ENCODE data around the gene KLHL6.
"Not testable (repeated sequence)": the region's sequence is repeated elsewhere in the genome, so short reads cannot be mapped to it uniquely, and the experiment has no call there.

DNA sequence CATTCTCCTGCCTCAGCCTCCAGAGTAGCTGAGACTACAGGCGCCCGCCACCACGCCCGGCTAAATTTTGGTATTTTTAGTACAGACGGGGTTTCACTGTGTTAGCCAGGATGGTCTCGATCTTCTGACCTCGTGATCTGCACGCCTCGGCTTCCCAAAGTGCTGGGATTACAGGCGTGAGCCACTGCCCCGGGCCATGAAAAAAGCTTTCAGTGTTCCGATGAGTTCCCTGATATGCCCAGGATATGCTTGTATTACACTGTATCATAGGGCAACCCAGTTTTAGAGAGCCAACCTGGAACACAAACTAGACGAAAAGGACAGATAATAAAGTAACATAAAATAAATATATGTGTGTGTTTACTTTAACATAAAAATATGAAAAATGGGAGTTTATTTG lies 89.8 kb downstream of the KLHL6 start:
- TF ChIP-seq, protein P1, sequence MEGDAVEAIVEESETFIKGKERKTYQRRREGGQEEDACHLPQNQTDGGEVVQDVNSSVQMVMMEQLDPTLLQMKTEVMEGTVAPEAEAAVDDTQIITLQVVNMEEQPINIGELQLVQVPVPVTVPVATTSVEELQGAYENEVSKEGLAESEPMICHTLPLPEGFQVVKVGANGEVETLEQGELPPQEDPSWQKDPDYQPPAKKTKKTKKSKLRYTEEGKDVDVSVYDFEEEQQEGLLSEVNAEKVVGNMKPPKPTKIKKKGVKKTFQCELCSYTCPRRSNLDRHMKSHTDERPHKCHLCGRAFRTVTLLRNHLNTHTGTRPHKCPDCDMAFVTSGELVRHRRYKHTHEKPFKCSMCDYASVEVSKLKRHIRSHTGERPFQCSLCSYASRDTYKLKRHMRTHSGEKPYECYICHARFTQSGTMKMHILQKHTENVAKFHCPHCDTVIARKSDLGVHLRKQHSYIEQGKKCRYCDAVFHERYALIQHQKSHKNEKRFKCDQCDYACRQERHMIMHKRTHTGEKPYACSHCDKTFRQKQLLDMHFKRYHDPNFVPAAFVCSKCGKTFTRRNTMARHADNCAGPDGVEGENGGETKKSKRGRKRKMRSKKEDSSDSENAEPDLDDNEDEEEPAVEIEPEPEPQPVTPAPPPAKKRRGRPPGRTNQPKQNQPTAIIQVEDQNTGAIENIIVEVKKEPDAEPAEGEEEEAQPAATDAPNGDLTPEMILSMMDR (IDR thresholded peaks at IDR 0.05), result not testable (repeated sequence)
- not testable (repeated sequence) for TF ChIP-seq POLR2A (IDR thresholded peaks at IDR 0.05)

All from tibial nerve (tissue), 3 donors.